ENCODE data around the gene RRP12.
"Not testable (repeated sequence)": the region's sequence is repeated elsewhere in the genome, so short reads cannot be mapped to it uniquely, and the experiment has no call there.

Gene RRP12

GRCh38 chr10:97362310-97363033, 38.7 kb downstream of the RRP12 start:
- DNase-seq = no peak

- DNase-seq = no peak
Observed at GRCh38 chr10:97361537-97361901, 39.6 kb downstream of the RRP12 start.

DNA sequence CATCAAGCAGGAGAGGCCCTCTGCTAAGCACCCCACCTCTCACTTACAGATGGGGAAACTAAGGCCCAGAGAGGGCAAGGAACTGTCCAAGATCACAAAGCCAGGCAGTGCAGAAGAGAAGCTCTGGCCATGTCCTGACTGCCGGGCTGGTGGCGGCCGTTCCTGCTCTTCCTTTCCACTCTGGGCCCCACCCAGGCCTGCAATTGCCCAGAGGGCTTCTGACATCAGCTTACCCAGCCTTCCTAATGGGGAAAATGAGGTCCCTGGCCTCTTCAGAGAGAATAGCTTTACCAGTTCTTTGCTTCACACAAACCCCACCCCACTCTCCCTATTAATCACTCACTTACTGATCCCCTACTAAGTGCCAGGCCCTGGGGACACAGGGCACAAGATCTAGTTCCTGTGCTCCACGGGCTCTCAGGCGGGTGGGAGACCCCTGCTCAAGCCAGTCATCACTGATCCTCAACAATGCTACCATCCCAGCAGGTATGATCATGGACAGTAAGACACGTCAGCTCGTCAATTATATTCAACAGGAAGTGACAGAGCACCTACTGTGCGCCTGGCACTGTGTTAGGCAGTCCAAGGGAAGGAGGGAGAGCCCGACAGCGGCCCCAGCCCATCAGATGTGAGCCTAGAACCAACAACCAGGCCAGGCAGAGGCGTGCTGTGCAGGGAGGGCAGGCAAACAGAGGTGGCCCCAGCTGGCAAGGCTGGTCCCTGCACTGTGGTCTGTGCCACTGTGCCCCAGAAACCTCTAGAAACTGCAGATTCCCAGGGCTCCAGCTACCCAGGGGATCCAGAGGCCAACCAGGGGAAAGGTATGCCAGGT, 40.2 kb downstream of the RRP12 start:
- no peak for DNase-seq

GRCh38 chr10:97358781-97359180, 42.4 kb downstream of the RRP12 start:
- no peak for DNase-seq

- DNase-seq = no peak
Observed at GRCh38 chr10:97358349-97358748, 42.8 kb downstream of the RRP12 start.

- no peak for DNase-seq
Observed at GRCh38 chr10:97356918-97357317, 44.2 kb downstream of the RRP12 start.

- DNase-seq = no peak
Observed at GRCh38 chr10:97356318-97356914, 44.7 kb downstream of the RRP12 start.

GRCh38 chr10:97355571-97355975, 45.6 kb downstream of the RRP12 start:
- no peak for DNase-seq

- DNase-seq = no peak
Observed at GRCh38 chr10:97353945-97354344, 47.2 kb downstream of the RRP12 start.

DNA sequence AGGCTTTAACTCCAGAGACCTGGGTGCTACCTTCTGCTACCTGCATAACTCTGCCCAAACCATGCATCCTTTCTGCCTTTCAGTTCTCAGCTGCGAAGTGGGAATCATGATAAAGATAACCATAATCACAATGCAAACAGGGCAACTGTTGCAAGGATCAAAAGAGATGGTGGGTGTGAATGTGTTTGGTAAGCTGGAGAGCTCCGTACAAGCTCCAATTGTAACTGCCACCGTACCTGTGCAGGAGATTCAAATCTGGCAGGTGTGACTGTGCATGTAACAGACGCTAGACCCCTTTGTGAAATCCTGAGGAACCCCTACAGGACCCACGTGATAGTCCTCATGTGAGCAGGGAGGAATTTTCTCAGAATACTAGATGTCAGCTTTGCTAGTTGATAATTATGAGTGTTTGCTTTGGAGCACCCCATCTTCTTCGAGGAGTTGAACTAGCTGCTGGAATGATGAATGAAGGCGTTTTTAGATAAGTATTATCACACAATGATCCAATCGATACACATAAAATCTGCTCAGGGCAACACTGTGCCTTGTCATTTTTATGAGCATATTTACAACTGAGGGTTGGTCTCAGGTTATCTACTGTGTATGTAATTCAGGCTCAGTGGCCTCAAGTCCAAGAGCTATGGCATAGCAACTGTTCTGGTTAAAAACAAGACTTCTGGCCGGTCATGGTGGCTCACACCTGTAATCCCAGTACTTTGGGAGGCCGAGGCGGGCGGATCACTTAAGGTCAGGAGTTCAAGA, 51.2 kb downstream of the RRP12 start:
- DNase-seq = no peak

DNA sequence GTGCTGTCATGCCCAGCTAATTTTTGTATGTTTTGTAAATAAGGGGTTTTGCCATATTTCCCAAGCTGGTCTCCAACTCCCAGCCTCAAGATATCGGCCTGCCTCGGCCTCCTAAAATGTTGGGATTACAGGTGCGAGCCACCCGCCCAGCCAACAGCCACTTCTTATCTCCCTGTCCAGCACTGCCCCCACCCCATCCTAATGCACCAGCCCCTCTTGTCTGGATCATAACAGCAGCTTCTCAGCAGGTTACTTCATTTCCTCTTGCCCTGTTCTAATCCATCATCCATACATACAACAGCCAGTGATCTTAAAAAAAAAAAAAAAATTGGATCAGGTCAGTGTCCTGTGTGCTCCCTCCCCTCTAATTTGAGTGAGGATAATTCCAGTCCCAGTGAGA, 53.8 kb downstream of the RRP12 start:
- DNase-seq = no peak

DNA sequence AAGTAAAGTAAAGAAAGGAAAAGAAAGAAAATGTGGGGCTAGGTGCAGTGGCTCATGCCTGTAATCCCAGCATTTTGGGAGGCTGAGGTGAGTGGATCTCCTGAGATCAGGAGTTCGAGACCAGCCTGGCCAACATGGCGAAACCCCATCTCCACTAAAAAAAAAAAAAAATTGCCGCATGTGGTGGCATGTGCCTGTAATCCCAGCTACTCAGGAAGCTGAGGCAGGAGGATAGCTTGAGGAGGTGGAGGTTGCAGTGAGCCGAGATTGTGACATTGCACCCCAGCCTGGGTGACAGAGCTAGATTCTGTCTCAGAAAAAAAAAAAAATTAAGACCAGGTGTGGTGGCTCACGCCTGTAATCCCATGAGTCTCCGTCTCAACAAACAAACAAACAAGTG, 57.5 kb downstream of the RRP12 start:
- not testable (repeated sequence) for DNase-seq

- DNase-seq = no peak
Observed at GRCh38 chr10:97341416-97341815, 59.7 kb downstream of the RRP12 start.

- no peak for DNase-seq
Observed at GRCh38 chr10:97338041-97338440, 63.1 kb downstream of the RRP12 start.

GRCh38 chr10:97336942-97337831, 64.0 kb downstream of the RRP12 start:
- no peak for DNase-seq

DNA sequence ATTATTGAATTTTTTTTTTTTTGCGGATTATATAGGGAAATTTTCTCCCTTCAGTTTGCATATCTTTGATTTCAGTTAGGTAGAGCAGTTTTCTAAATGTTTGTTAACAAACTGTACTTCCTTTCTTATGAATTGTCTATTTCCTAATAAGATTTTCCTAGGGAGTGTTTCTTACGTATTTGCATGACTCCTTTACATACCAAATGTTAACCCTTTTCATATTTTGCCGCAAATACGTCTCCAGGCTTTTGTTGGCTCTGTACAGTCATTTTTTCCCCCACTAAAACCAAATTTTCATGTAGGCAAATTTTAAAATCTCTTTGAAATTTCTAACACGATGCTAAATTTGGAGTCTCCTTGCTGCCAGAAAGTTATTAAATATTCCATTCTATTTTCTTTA, 64.7 kb downstream of the RRP12 start:
- DNase-seq = no peak

- DNase-seq = no peak
Observed at GRCh38 chr10:97336006-97336405, 65.1 kb downstream of the RRP12 start.

DNA sequence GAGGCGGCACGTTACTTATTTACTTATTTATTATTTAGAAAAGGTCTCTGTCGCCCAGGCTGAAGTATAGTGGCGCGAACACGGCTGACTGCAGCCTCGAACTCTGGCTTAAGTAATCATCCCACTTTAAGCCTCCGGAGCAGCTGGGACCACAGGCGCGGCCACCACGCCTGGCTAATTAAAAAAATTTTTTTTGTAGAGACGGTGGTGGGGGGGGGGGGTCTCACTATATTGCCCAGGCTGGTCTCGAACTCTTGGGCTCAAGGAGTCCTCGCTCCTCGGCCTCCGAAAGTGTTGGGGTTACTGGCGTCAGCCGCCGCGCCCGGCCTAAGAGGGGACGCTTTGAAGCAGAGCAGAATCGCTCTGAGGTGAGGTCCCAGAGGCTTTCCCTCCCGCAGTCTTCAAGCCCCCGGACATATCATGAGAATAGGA, 65.9 kb downstream of the RRP12 start:
- no peak for DNase-seq

DNA sequence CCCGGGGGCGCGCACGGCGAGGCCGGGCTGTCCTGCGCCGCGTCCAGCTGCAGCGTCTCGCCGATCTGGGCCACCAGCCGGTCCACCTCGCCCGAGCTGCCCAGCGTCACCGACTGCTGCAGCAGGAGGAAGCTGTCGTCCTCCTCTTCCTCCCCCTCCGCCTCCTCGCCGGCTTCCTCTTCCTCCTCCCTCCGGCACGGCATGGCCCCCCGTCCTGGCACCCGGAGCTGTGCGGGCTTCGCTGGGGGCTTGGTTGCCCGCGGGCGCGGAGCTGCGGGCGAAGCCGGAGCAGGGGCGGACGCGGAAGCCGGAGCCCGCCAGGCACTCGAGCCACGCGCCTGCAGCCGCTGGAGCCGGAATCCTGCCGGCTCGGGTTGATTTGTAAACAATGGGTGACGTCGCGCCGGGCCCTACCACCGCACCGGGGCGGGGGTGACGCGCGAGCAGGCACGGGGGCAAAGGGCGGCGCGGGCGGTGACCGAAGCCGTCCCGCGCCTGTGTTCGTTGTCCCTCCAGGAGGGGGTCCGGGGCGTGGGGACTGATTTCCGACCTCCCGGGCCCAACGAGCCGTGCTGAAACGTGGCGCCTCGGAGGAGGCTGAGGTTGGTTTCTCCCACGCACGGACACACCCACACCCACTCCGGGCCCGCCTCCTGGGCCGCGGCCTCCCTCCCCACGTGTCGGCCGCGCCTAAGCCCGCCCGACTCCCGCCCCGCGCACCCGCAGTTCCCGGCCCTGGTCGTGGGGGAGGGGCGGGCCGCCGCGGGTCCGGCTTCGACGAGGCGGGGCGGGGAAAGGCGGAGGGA, 66.6 kb downstream of the RRP12 start, which contains the start of gene FRAT2:
Gene FRAT2 (minus strand): TSS at position 360 of the 806 bp plus-strand sequence. CDS start 157 bp downstream, at position 203.
- peak; percentile 84 for DNase-seq

DNA sequence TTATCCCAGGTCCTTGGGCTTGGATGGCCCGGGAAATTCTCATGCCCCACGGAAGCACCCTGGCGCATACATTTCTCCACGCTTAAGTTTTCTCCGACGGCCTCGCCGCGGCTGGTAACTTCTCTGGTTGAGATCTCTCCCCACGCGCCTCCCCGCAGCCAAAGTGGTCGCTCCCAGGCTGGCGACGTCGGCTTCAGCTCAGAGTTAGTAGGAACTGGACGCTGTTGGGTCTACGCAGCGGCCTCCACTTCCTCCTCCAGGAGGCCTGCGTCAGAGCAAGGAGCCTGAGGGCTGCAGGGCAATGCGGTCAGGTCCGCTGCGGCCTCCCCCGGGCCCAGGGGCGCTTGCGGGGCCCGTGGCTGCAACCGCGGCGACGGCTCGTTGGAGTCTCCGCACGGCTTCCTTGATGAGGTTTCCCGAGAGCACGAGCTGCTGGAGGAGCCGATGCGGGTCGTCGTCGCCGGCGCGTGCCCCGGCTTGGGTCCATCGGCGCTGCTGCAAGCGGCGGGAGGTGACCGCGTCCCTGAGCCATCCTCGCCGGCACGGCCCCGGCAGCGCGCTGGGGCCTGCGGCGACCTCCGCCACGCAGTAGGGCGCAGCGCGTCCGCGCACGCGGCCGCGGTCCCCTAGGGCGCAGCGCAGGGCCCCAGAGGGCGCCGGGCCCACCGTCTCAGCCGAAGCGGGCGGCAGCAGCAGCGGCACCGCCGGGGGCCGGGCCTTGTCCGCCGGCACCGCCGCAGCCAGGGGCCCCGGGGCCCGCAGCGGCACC, 67.4 kb downstream of the RRP12 start:
- peak; percentile 13 for DNase-seq

DNA sequence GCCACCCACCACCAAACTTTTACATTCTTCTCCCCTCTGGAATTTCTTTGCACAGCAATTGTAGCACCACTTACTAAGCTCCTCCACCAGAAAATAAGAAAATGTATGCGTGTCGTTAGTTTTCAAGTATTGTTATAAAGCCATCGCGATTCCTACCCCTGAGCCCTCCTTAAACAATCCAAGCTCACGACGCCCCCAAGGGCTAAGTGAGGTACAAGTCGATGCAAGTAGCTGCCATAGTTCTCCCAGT, 67.9 kb downstream of the RRP12 start:
- no peak for DNase-seq
